Glomerular endothelial cell (primary cell): ENCODE measurements around the gene MBLAC2. TPM values are rescaled to one million over a fixed set of nuclear protein-coding genes. Genes with fewer than 3 reads are reported as not detected.

Experiments
- DNase-seq: peaks from one replicate; pipeline ENCODE4 v3.0.0-alpha.2; 2011; ENCODE audit warnings: low read depth, low spot score; ENCODE audit errors: extremely low read depth
- total RNA-seq: library from RNA; depleted of rRNA; stranded (reverse); fragments of >200 nt; gene quantifications from 2 replicates; pipeline ENCODE4 v1.2.3, GENCODE V29; 2015

MBLAC2 gene
- total RNA-seq, 1 donor from 2014 or later, result 6.2 TPM

DNA sequence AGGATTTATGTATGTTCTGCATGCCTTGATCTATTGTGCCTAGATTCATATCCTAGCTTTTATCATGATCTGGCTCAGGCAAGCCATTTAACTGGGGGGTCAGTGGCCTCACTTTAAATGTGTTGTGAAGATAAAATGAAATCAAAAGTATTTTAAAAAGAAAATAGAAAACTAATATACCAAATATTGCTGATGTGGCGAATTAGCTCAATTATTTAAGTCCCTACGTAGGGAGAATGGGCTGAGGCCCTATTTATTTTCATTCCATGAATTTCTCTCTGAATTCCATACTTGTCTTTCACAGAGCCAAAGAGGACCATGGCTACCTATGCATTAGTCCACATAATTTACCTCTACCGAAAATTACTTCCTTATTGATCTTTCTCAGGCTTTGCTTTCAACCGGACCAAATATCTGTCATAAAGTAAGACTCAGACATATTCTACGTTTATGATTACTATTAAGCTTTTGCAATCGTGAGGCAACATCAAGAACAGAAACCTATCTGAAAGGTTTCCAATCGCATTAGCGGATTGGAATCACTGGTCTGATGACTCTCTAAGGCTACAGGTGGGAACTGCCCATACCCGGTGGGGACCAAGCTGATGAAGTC lies 1.7 kb downstream of the MBLAC2 start:
- no peak for DNase-seq

DNA sequence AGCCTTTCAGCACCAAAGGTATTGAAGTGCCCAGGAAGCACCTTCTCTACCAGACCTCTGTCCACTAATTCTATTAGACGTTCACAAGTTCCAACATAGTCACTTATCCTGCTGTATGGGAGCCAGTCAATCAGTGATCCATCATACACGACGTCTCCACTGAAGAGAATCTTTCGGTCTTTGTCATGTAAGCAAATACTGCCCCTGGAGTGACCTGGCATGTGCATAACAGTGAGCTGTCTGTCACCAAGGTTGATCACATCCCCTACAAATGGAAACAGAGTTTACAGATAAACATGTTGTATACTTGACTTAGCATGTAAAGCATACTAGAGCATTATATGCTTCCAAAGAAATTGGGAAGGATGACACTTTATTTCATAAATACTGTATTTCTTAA lies 13.3 kb downstream of the MBLAC2 start:
- no peak for DNase-seq

GRCh38 chr5:90446961-90447360 lies 27.6 kb downstream of the MBLAC2 start:
- DNase-seq, result no peak

- no peak for DNase-seq
Observed at GRCh38 chr5:90440644-90441043, 33.9 kb downstream of the MBLAC2 start.

- no peak for DNase-seq
Observed at GRCh38 chr5:90438100-90438499, 36.5 kb downstream of the MBLAC2 start.

DNA sequence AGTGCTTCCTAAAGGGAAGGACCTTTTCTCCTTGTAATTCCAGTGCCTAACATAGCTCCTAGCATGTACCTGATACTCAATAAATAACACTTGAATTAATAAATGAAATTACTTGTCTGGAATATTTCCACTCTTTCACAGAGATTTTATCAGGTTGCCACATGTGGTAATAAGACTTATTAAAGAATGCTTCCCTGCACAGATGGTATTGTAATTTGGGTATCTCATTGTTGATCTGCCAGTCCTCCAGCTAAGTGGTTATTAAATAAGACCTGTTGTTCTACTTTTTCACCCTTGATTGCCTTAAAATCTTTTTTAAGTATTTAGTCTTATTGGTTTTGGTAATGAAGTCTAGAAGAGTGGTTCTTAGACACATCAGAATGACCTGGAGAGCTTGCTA lies 36.9 kb downstream of the MBLAC2 start:
- DNase-seq, result no peak

DNA sequence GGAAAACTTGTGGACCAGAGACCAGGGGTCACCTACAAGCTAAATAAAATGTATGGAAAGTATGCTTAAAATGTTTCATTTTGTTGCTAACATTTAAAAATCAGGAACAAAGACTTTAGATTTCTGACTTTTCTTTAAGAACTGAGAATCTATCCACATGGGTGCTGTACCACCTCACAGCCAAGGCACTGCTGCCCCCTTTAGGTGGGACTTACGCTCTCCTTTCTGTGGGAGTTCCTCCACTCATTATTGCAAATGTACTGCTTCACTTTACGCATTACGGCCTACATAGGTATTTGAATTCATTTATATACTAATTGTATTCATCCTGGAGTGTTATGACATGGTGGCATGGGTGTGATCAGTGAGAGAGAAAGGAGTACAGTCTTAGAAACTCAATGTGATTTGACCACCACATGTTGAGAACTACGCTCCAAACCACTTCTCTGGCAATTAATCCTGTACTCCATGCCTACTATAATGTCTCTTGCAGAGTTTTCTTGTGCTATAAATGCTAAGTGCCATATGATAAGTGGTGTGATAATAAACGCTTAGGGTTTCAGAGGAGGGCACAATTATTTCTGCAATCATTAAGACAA lies 40.4 kb downstream of the MBLAC2 start:
- no peak for DNase-seq

- no peak for DNase-seq
Observed at GRCh38 chr5:90424245-90424644, 50.3 kb downstream of the MBLAC2 start.

- no peak for DNase-seq
Observed at GRCh38 chr5:90421136-90421535, 53.4 kb downstream of the MBLAC2 start.

- DNase-seq, result no peak
Observed at GRCh38 chr5:90418214-90418613, 56.4 kb downstream of the MBLAC2 start.

DNA sequence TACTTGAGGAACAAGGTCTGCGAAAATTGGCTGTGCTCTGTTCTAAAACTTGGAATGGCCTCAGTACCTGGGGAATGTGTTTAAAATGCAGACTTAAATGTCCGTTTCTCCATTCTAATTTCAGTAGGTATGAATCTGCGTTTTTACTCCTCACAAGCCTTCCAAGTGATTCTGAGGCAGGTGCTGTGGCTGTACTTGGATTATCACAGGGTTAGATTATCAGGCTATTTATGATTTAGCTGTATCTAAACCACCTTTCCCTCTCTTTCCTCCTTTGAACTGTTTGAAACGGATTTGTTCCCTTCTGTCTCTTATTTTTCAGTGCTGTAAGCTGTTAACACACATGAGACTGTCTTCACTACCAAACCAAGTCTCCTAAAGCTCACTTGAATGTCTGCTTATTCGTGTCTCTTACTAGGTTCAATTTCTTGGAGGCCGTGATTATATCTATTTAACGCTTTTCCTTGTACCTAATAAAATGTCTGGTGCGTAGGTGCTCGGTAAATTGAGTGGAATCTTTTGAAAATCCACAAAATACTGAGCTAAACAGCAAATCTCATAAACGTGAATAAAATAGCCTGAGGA lies 64.3 kb downstream of the MBLAC2 start:
- DNase-seq, result no peak

GRCh38 chr5:90409318-90410177 lies 65.0 kb downstream of the MBLAC2 start, which contains the start of gene CETN3:
Gene CETN3 (minus strand): TSS chr5:90409756. CDS start chr5:90409661, 95 bp downstream.
- DNase-seq, result peak; percentile 96

- DNase-seq, result no peak
Observed at GRCh38 chr5:90408571-90409317, 65.8 kb downstream of the MBLAC2 start.

Other genes starting within 250 kb of the MBLAC2 start
- gene CETN3, start 65.0 kb downstream of the MBLAC2 start, total RNA-seq, result 7.3 and 12.2 TPM in 2 replicates
- gene POLR3G, start 93 bp upstream of the MBLAC2 start, total RNA-seq, result 7.9 and 15.1 TPM in 2 replicates
- gene LYSMD3, start 54.8 kb upstream of the MBLAC2 start, total RNA-seq, result 17.9 and 19.6 TPM in 2 replicates
- gene ADGRV1, start 84.0 kb upstream of the MBLAC2 start, total RNA-seq, result 0.12 and 0.15 TPM in 2 replicates